NCI-H2196 treated with DMSO at 0.1 percent for 48 hours (cell line): ENCODE measurements around the gene CYP4F11.
"Not testable (repeated sequence)": the region's sequence is repeated elsewhere in the genome, so short reads cannot be mapped to it uniquely, and the experiment has no call there.

Source experiments
- DNase-seq: peaks from one replicate; lab custom pipeline; 2025; ENCODE audit not compliant: unreplicated experiment; lab: John Stamatoyannopoulos, UW

CYP4F11 gene

DNA sequence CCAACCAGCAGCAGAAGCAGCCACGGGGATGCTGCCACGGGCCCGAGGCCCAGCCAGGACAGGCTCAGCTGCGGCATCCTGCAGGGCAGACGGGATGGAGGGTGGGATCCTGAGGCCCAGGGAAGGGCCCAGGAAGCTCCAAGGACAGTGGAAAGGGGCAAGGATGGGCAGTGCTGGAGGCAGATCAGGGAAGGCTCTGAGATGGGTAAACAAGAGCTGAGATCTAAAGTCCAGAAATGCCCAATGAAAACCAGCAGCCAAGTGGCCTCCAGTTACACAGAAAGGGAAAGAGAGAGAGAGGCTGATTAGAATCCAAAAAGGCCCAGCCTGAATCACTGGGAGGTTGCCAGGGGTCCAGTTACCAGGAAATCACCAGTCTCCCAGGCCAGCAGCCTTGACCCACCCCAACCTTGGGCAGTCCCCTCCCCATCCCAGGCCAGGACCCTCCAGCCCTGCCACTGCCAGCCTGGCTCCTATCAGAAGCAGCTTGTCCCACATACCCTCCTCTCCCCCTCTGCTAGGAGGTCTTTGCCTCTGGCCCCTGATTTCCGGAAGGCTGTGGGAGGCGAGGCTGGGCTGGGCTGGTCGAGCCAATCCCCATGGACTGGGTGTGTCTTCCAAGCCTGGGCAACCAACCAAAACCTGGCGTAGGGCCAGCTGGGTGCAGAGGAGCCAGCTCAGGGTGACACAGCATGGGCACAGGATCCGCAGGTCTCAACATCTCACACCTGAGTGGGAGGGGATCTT is at the start of gene CYP4F11:
TSS of gene CYP4F11 (minus strand) at position 198 of the 747 bp plus-strand sequence. CDS start at position 77, 121 bp downstream.
- DNase-seq: peak; percentile 84

- DNase-seq: no peak
These were observed 45.0 kb upstream of the CYP4F11 start for GRCh38 chr19:15979293-15979692.

DNA sequence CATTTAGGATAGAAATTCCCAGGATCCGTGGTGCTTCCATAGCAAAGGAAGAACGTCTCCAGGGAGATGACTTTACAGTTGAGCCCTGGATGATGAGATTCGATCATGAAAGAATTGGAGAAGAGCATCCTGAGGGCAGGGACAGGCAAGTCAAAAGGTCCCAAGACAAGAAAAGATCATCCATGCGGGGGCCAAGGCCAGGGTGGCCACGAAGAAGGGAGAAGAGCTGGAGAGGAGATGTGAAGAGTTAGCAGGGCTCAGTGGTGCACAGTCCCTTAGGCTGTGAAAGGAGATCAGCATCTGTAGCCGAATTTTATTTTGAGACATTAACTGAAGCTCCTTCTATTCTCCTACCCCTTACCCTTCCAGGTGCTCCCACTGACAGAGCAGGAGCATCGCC is 43.4 kb upstream of the CYP4F11 start:
- no peak for DNase-seq

DNA sequence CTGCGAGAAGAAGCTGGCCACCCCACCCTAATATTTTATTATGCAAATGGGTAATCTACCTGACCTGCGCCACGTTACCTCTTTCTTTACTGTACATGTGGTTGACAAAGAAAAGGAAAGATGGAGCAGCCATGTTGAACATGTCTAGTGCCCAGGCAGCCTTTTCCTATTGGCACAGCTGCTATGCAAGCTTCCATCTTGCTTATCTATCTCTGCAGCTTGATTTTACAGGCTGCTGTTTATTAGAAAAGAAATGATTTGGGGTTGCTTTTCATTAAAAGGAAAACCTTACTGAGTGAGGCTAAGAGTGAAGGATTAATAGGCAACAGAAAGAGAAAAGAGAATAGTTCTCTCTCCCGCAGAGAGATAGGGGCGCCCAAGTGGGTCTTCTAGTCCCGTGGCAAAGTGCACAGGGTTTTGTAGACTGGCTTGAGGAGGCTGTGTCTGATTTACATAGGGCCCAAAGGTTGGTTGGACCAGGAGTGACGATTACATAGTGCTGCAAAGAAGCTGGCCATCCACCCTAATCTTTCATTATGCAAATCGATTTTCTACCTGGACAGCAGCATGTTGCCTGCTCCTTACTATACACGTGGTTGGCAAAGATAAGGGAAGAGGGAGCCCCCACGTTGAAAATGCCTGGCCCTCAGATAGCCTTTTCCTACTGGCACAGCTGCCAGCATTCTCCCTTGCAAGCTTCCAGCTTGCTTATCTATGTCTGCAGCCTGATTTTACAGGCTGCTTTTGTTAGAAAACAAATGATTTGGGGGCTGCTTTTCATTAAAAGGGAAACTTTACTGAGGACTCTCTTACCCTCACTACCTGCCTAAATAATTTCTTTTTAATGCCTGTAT is 42.7 kb upstream of the CYP4F11 start:
- DNase-seq: no peak

DNA sequence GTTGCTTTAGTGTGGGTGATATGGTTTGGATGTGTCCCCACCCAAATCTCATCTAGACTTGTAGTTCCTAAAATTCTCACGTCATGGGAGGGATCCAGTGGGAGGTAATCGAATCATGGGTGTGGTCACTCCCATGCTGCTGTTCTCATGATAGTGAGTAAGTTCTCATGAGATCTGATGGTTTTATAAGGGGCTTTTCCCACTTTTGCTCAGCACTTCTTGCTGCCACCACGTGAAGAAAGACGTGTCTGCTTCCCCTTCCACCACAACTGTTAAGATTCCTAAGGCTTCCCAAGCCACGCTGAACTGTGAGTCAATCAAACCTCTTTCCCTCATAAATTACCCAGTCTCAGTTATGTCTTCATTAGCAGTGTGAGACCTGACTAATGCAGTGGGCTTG is 40.5 kb upstream of the CYP4F11 start:
- no peak for DNase-seq

- not testable (repeated sequence) for DNase-seq
These were observed 37.7 kb upstream of the CYP4F11 start for GRCh38 chr19:15972043-15972442.

- DNase-seq: no peak
These were observed 37.0 kb upstream of the CYP4F11 start for GRCh38 chr19:15971224-15971780.

GRCh38 chr19:15964231-15964630 is 29.9 kb upstream of the CYP4F11 start:
- DNase-seq: no peak

- DNase-seq: no peak
These were observed 28.0 kb upstream of the CYP4F11 start for GRCh38 chr19:15962319-15962718.

- no peak for DNase-seq
These were observed 20.5 kb upstream of the CYP4F11 start for GRCh38 chr19:15954820-15955219.

GRCh38 chr19:15948223-15949058 is 14.1 kb upstream of the CYP4F11 start, which contains the start of gene OR10H4:
OR10H4 (plus strand) TSS chr19:15949008; CDS start chr19:15949008, 0 bp downstream.
- no peak for DNase-seq

DNA sequence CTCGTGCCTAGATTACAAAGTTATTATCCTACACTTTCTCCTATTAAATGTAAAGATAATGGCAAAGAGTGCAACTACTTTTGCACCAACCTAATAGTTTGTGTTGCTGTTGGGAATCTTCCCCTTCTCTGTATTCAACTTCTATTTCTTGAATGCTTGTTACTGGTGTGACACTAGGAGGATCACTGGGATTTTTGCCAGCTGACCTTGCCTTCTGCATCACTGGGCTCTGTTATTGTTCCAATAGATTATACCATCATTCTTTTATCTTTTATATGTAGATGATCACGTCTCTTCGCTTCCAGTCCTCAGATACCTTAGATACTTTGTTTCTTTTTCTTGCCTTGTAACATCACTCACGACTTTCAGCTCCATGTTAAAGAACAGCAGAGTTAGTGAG is 11.0 kb upstream of the CYP4F11 start:
- no peak for DNase-seq

- DNase-seq: no peak
These were observed 10.1 kb upstream of the CYP4F11 start for GRCh38 chr19:15944401-15944800.

- DNase-seq: no peak
These were observed 3.4 kb upstream of the CYP4F11 start for GRCh38 chr19:15937771-15938170.

GRCh38 chr19:15936950-15937349 is 2.6 kb upstream of the CYP4F11 start:
- no peak for DNase-seq

DNA sequence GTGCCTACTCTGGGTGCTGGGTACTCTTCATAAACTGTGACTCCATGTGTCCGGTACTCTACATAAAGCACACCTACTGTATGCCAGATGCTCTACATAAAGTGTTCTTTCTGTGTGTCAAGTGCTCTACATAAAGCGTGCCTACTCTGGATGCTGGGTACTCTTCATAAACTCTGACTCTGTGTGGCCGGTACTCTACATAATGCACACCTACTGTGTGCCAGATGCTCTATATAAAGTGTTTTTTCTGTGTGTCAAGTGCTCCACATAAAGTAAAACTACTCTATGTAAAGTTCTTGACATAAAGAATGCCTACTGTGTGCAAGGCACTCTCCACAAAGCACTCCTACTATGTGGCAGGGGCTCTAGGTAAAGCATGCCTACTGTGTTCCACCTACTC is 1.8 kb upstream of the CYP4F11 start:
- no peak for DNase-seq

DNA sequence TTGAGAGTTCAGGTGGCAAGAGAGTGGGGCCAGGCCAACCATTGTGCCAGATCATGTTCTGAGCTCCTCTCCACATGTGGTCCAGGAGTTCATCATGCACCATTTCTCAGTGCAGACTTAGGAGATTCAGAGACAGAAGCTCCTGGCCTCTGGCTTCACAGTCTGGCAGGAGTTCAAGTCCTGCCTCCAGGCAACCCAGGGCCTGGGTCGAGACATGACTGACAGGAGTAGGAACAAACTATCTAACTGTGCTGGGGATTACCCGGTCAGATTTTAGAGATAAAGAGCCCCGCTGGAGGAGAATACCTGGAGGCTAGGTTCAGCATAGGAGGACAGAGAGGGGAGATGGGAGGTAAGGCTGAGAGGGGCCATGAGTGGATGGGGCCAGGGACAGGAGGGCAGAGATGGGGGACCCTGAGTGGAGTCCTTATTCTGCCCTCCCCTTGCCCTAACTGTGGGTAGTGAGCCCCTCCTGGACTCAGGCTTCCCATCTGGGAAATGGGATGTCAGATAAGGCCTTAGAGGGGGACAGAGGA is 906 bp upstream of the CYP4F11 start:
- peak; percentile 84 for DNase-seq

DNA sequence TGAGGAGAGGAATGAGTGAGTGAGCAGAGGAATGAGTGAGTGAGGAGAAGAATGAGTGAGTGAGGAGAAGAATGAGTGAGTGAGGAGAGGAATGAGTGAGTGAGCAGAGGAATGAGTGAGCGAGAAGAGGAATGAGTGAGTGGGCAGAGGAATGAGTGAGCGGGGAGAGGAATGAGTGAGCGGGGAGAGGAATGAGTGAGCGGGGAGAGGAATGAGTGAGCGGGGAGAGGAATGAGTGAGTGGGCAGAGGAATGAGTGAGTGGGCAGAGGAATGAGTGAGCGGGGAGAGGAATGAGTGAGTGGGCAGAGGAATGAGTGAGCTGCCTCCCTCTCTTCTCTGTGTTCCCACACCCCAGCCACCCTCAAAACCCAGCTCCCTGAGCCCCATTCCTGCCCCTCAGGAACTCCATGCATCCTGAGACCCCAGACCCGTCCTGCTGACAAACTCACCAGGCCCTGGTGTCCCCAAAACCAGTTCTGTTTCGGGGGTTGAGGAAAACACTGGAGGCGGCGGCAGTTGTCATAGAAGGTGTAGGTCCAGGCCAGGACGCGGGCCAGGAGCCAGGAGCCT is 483 bp downstream of the CYP4F11 start:
- not testable (repeated sequence) for DNase-seq

DNA sequence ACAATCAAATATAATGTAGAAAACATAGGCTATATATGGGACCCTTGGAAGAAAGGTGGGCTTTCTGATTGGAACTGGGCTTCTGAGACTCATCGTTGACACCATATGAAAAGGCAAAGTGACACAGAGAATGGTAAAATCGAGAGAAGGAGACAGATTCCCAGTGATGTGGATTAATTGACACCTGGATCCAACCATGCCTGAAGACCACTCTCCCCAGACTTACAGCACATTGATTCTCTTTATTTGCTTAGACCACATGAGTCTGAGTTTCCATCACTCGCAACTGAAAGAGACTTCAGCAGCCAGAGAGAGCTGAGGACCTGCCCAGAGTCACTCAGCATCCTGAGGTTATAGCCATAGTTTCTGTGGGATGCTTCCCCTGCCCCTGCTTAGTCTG is 6.0 kb downstream of the CYP4F11 start:
- no peak for DNase-seq

DNA sequence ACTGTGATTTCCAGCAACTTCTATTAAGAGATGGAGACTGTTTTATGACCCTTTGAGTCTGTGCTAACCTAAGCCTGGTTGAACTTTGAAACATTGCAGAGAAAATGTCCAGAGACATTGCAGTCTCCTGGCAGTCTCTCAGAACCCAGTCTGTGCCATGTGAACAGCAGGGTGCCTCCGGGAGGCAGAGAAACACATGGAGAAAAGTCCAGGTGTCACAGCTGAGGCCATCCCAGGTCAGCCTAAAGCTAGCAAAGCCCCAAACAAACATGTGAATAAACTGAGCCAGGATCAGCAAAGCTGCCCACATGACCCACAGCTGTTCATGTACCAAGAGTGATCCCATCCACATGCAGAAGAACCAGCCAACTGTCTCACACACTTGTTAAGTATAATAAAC is 7.8 kb downstream of the CYP4F11 start:
- no peak for DNase-seq
